LHCN-M2 (cell line): Measurements from ENCODE around the gene IL22RA2. TPM values are rescaled to one million over a fixed set of nuclear protein-coding genes. Genes with fewer than 3 reads are reported as not detected.

ENCODE experiments used
- DNase-seq: peaks from one replicate; pipeline ENCODE4 v3.0.0-alpha.2; 2012; ENCODE audit warnings: low read depth
- total RNA-seq: library from RNA; depleted of rRNA; stranded (reverse); fragments of >200 nt; gene quantifications from 2 replicates; pipeline ENCODE4 v1.2.3, GENCODE V29; 2014

Gene IL22RA2
- total RNA-seq, 1 experiment from 2014 or later = not detected

DNA sequence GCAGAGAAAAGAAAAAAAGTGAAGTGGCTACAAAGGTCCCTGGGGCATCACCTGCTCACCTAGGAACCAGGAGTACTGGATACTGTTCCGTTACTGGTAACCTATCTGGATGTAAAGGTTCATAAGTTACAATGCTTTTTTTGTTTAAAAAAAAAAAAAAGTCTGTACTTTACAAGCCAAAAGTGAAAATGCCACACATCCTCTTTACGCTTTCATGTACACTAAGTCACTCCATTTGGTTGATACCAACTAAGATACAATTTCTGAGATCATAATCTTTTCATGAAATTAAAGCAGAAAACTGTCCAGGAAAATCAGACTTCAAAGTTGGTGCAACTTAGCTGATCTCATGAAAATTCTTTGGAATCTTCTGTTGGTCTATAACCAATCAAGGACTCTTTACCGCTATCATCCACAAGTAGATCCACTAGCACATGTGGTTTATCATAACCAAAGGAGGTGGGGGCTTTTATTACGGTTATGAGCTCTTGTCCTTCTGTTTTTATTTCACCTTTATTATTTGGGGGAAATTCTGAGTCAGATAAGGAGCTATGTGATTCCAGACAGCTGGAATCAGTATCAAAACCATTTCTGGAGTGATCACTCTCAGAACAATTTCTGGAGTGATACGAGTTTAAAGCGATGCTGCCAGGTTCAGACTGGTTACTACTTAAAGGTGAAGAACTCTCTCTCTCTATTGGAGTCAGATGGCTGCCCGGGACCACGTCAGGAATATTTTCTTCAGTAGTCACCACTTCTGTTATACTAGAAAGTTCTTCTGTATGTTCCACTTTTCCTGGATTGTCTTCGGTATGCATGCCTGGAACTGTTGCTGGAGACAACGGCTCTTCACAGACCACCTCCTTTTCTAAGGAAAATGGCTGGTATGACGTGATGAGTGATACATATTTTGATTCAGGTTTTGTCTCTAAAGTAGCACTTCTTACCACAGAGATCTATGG, 24.5 kb upstream of the IL22RA2 start:
- DNase-seq = no peak

- no peak for DNase-seq
Observed at GRCh38 chr6:137193256-137194070, 20.0 kb upstream of the IL22RA2 start.

DNA sequence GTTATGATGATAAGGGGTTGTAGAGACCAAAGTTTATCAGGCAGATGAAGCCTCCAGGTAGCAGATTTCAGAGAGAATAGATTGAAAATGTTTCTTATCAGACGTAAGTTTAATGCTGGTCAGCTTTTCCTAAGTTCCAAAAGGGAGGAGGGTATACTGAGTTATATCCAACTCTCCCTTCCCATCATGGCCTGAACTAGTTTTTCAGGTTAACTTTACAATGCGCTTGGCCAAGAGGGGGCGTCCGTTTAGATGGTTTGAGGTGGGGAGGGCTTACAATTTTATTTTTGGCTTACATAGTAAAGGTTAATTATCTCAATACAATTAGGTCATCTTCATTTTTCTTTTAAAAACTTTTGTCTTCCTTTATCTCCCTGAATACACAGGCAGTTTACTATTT, 19.4 kb upstream of the IL22RA2 start:
- DNase-seq = no peak

- DNase-seq = peak; percentile 60
Observed at GRCh38 chr6:137191670-137192069, 18.2 kb upstream of the IL22RA2 start.

GRCh38 chr6:137191236-137191635, 17.8 kb upstream of the IL22RA2 start:
- DNase-seq = no peak

- no peak for DNase-seq
Observed at GRCh38 chr6:137190583-137191094, 17.2 kb upstream of the IL22RA2 start.

GRCh38 chr6:137188855-137189254, 15.4 kb upstream of the IL22RA2 start:
- DNase-seq = peak; percentile 54

- no peak for DNase-seq
Observed at GRCh38 chr6:137185290-137185689, 11.8 kb upstream of the IL22RA2 start.

GRCh38 chr6:137182654-137183073, 9.2 kb upstream of the IL22RA2 start:
- no peak for DNase-seq

DNA sequence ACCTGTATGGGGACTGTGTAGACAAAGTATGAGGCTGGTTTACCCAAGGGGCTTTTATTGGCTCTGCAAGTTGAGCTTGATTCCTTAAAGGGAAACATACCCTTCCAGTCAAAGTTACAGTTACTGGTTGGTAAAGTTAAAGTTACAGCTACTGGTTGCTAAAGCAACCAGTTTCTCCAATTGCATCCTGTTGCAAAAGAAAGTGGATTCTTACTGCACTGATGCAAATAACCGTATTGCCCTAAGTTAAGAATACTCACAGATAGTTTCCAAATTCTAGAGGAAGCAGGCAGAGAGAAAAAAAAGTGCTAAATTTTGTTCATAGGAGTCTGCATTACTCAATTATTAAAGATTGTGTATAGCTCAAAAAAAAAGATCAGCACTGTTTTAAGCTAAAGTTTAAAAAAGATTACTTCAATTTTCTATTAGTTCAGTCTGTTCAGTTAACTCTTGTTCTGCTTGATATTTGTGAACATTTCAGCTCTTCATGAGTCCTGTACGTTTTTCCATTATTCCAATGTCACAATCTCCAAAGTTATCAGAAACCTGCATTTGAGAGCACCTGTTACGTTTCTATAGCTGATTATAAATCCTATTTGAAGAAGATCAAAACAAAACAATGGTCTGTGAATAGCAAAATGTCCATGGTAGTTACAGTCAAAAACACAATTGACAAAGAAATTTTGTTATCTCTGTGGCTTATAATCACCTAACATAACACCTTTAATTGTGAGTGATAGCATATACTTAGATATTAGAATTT, 8.6 kb upstream of the IL22RA2 start:
- no peak for DNase-seq

- no peak for DNase-seq
Observed at GRCh38 chr6:137177611-137178010, 4.2 kb upstream of the IL22RA2 start.

- DNase-seq = no peak
Observed at GRCh38 chr6:137176729-137177128, 3.3 kb upstream of the IL22RA2 start.

- no peak for DNase-seq
Observed at GRCh38 chr6:137175868-137176245, 2.4 kb upstream of the IL22RA2 start.

DNA sequence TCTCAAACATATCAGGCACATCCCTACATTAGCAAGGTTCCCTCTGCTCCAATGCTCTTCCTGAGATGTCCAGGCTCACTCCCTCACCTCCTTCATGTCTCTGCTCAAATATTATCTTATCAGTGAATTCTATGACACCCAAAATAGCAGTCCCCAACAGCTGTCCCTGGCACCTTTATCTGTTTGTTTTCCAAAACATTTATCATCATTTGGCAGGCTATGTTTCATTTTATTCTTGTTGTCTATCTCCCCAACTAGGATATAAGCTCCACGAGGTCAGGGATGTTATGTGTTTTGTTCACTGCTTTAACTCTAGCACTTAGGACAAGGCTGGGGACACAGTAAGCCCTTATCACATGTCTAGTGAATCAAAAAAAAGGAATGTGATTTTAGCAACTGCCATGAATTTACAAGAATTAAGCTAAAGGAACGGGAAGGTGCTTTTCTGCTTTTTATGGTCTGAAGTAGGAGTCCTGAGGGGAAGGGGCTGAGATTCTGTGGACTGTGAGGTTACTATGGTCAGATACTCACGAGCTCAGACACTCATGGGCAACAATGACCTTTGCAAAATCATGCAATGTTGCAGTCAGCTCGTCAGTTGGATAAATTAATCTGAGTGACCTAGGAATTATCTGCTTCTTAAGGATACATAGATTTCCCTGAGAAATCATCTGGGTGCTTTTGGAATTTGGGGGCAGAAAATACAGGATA, 1.9 kb upstream of the IL22RA2 start:
- DNase-seq = no peak

- DNase-seq = no peak
Observed at GRCh38 chr6:137172734-137173431, 561 bp downstream of the IL22RA2 start.

- no peak for DNase-seq
Observed at GRCh38 chr6:137171824-137172733, 1.4 kb downstream of the IL22RA2 start.

DNA sequence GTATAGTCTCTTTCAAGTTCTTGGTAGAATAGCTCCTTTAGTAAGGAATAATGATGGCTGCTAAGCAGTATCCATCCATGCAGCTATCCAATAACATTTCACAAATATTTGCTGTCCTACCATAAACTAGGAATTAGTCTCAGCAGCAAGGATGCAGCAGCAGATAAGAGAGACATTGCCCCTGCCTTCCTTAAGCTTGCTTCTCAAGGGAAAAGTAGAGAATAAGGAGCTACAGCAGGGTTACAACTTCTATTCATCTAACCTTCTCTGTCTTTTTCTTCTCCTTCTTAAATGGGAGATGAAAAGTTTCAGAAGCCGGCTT, 2.4 kb downstream of the IL22RA2 start:
- DNase-seq = no peak

DNA sequence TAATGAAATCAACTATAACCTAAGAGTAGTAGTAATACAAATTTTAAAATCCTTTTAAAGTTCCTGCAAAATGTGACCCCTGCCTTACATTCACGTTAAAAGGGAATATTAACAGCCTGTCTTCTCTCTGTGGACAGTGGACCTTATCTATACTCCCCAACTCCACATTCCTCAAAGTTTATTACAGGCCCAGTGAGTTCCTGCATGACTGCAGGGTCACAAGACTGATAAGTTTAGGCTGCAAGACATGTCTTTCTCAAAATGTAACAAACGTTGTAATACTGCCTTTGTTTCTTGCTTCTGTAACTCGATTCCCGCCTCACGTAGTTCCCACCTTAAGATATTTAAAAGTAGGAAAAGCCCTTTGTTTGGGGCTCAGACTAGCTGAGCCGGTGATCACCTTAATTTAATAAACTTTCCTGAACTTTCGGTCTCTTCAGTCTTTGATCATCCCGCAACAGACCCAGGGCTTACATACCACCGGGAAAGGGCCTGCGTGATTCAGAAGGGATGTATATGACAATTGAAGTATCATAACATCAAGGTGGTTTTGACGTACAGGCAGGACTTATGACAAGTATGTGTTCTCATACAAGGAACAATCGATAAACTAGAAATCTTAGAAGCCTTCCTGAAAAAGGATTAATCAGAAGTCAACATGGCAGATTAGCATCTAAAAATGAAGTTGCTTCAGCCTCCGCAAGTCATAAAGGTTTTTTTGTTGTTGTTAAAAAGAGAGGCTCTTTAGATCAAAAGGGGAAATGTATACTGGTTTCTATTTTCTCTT, 3.0 kb downstream of the IL22RA2 start:
- DNase-seq = no peak
